GM23338 (cell line): ENCODE results near the gene SPSB4. TPM values are rescaled to one million over a fixed set of nuclear protein-coding genes. Genes with fewer than 3 reads are reported as not detected.

Experiments
- ATAC-seq: fragments of 200-7000 bp; cut with Tn5 transposase; 3 replicates; pipeline ENCODE4 v1.9.1; 2020
- DNase-seq: peaks from one replicate; pipeline ENCODE4 v3.0.0-alpha.2; 2015; ENCODE audit warnings: low spot score
- H2AFZ ChIP-seq: fragments of 200-600 bp; sonication (generic); 2 replicates; pipeline ENCODE4 v1.8.0; 2016; ENCODE audit warnings: antibody characterized with exemption, mild to moderate bottlenecking, moderate library complexity
- H3F3A ChIP-seq: fragments of 200-600 bp; sonication (generic); replicated peaks from 2 replicates; pipeline ENCODE4 v1.8.0; 2017; ENCODE audit warnings: antibody characterized with exemption, mixed run types, low read depth
- H3K27ac ChIP-seq: fragments of 200-600 bp; sonication (generic); 2 replicates; pipeline ENCODE4 v1.6.1; 2016; ENCODE audit warnings: low read depth
- H3K27me3 ChIP-seq: fragments of 200-600 bp; sonication (generic); 2 replicates; pipeline ENCODE4 v1.8.0; 2016; ENCODE audit warnings: mild to moderate bottlenecking, mixed run types, moderate library complexity; ENCODE audit not compliant: insufficient read depth
- H3K36me3 ChIP-seq: fragments of 200-600 bp; sonication (generic); 2 replicates; pipeline ENCODE4 v1.8.0; 2016; ENCODE audit warnings: mild to moderate bottlenecking; ENCODE audit not compliant: insufficient read depth
- H3K4me1 ChIP-seq: fragments of 200-600 bp; sonication (generic); 2 replicates; pipeline ENCODE4 v1.8.0; 2016; ENCODE audit warnings: mild to moderate bottlenecking, moderate library complexity; ENCODE audit not compliant: insufficient read depth
- H3K4me2 ChIP-seq: fragments of 200-600 bp; sonication (generic); 2 replicates; pipeline ENCODE4 v1.7.1; 2017; ENCODE audit warnings: mixed run types
- H3K4me3 ChIP-seq: fragments of 200-600 bp; sonication (generic); 2 replicates; pipeline ENCODE4 v1.6.1; 2016; ENCODE audit warnings: mixed run types
- H3K79me2 ChIP-seq: fragments of 200-600 bp; sonication (generic); replicated peaks from 2 replicates; pipeline ENCODE4 v1.8.0; 2017; ENCODE audit warnings: mild to moderate bottlenecking; ENCODE audit not compliant: insufficient read depth
- H3K9me2 ChIP-seq: fragments of 200-600 bp; sonication (generic); 2 replicates; pipeline ENCODE4 v1.8.0; 2017; ENCODE audit not compliant: insufficient read depth
- H4K20me1 ChIP-seq: fragments of 200-600 bp; sonication (generic); replicated peaks from 2 replicates; pipeline ENCODE4 v1.8.0; 2017; ENCODE audit warnings: mild to moderate bottlenecking; ENCODE audit not compliant: insufficient read depth
- H3K27ac Mint-ChIP-seq: 2 replicates; pipeline ENCODE4 v1.8.0; 2020; ENCODE audit warnings: inconsistent platforms, mild to moderate bottlenecking, moderate library complexity, mixed read lengths
- H3K27me3 Mint-ChIP-seq: 3 replicates; pipeline ENCODE4 v1.8.0; 2022; ENCODE audit warnings: low read depth, mild to moderate bottlenecking, moderate library complexity, mixed read lengths, inconsistent platforms; ENCODE audit not compliant: insufficient read depth, poor library complexity
- H3K36me3 Mint-ChIP-seq: 3 replicates; pipeline ENCODE4 v1.8.0; 2021; ENCODE audit warnings: low read depth, mild to moderate bottlenecking, inconsistent platforms, moderate library complexity, mixed read lengths
- H3K4me1 Mint-ChIP-seq: 3 replicates; pipeline ENCODE4 v1.8.0; 2020; ENCODE audit warnings: mild to moderate bottlenecking, inconsistent platforms, mixed read lengths
- H3K4me3 Mint-ChIP-seq: 3 replicates; pipeline ENCODE4 v1.8.0; 2021; ENCODE audit warnings: moderate library complexity, mild to moderate bottlenecking, inconsistent platforms, mixed read lengths
- H3K9me3 Mint-ChIP-seq: 3 replicates; pipeline ENCODE4 v1.8.0; 2020; ENCODE audit warnings: moderate library complexity, mild to moderate bottlenecking, inconsistent platforms, mixed read lengths
- CREB1 ChIP-seq: fragments of 250-450 bp; sonication (Bioruptor Pico); IDR thresholded peaks from 2 replicates; pipeline ENCODE4 v1.5.0; 2020; ENCODE audit warnings: low read depth, mild to moderate bottlenecking, moderate library complexity
- EZH2 ChIP-seq: fragments of 200-600 bp; sonication (generic); IDR thresholded peaks from one replicate; pipeline ENCODE4 v1.8.0; 2017; ENCODE audit warnings: antibody characterized with exemption, mild to moderate bottlenecking, low read depth; ENCODE audit not compliant: unreplicated experiment
- EZH2phosphoT487 ChIP-seq: fragments of 200-600 bp; sonication (generic); IDR thresholded peaks from one replicate; pipeline ENCODE4 v1.8.1; 2018; ENCODE audit warnings: antibody characterized with exemption; ENCODE audit not compliant: unreplicated experiment
- JUNB ChIP-seq: IDR thresholded peaks from one replicate; pipeline ENCODE4 v1.6.1; 2016; ENCODE audit warnings: antibody characterized with exemption; ENCODE audit not compliant: unreplicated experiment
- NANOG ChIP-seq: IDR thresholded peaks from 2 replicates; pipeline ENCODE4 v1.6.1; 2016; ENCODE audit warnings: antibody characterized with exemption, borderline replicate concordance
- POLR2AphosphoS5 ChIP-seq: IDR thresholded peaks from 2 replicates; pipeline ENCODE4 v1.6.1; 2016; ENCODE audit warnings: antibody characterized with exemption, low read depth
- REST ChIP-seq: IDR thresholded peaks from one replicate; pipeline ENCODE4 v1.6.1; 2018; ENCODE audit warnings: antibody characterized with exemption; ENCODE audit not compliant: unreplicated experiment
- STAT1 ChIP-seq: IDR thresholded peaks from one replicate; pipeline ENCODE4 v1.6.1; 2016; ENCODE audit warnings: antibody characterized with exemption; ENCODE audit not compliant: unreplicated experiment
- ZNF114 ChIP-seq: fragments of 250-450 bp; sonication (Bioruptor Pico); IDR thresholded peaks from 2 replicates; pipeline ENCODE4 v1.5.0; 2020; ENCODE audit warnings: mild to moderate bottlenecking, moderate library complexity
- ZNF331 ChIP-seq: fragments of 250-450 bp; sonication (Bioruptor Pico); IDR thresholded peaks from 2 replicates; pipeline ENCODE4 v1.5.0; 2020; ENCODE audit warnings: low read depth, mild to moderate bottlenecking, moderate library complexity
- polyA plus RNA-seq: library from polyadenylated mRNA; unstranded; fragments of >200 nt; fragmentation: Nextera tagmentation; extraction: Ambion mirVana; gene quantifications from 2 replicates; pipeline ENCODE4 v1.2.1, GENCODE V29; 2016
- total RNA-seq: library from RNA; depleted of rRNA; stranded (reverse); fragments of >200 nt; shearing (Covaris generic); gene quantifications from 2 replicates; pipeline ENCODE4 v1.2.3, GENCODE V29; 2014
- TF ChIP-seq, protein P1 (sequence below), 2 experiments: fragments of 200-600 bp in 1 of 2; sonication (generic) in 1 of 2; conservative IDR thresholded peaks; 2 replicates each; pipeline versions ENCODE4 v1.5.1 to v1.6.1; 2016 to 2017; ENCODE audit warnings: antibody characterized with exemption in 2 of 2, low read depth in 2 of 2, mild to moderate bottlenecking in 2 of 2, moderate library complexity in 1 of 2
- TF ChIP-seq, protein P2 (sequence below): IDR thresholded peaks from 2 replicates; pipeline ENCODE4 v1.6.1; 2016; ENCODE audit warnings: antibody characterized with exemption
- TF ChIP-seq, protein P3 (sequence below): fragments of 250-450 bp; sonication (Bioruptor Pico); IDR thresholded peaks from 2 replicates; pipeline ENCODE4 v1.5.0; 2020; ENCODE audit warnings: mild to moderate bottlenecking, moderate library complexity

The SPSB4 gene
- total and polyA plus RNA-seq, 2 experiments from 2014 or later = 6.7 to 25.9 TPM

DNA sequence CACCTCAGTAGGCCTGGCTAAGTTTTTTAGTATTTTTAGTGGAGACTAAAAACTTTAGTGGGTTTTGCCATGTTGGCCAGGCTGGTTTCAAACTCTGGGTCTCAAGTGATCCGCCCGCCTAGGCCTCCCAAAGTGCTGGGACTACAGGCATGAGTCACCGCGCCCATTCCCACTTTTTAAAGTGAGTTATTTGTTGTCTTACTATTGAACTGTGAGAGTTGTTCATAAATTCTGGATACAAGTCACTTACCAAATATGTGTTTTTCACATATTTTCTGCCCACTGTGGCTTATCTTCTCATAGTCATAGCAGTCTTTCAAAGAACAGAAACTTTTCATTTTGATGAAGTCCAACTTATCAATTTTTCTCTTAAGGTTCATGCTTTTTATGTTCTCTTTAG lies 29.9 kb upstream of the SPSB4 start:
- no peak for DNase-seq

More for the DNA sequence above, 29.9 kb upstream of the SPSB4 start:
- Histone ChIP-seq H3K4me2 (no peak overlapping the region), H3K36me3 (no peaks in the 10 kb centered on the region), H3K9me2 (0 out of 2 replicates have a peak, but pooled peaks cover under 1% of the 10 kb centered on the region), H3K79me2 (no peaks in the 10 kb centered on the region), H3K4me3 (no peak overlapping the region), H4K20me1 (no peaks in the 10 kb centered on the region), H3K27me3 (no peaks in the 10 kb centered on the region), H3K27ac (no peak overlapping the region), H3K4me1 (no peaks in the 10 kb centered on the region), H2AFZ (no peak overlapping the region), H3F3A (no peaks in the 10 kb centered on the region)
- peaks cover 3% of the 10 kb centered on the region for H3K27me3 Mint-ChIP-seq
- H3K9me3 Mint-ChIP-seq = 0 out of 3 replicates have a peak, but pooled peaks cover 3% of the 10 kb centered on the region
- no peaks in the 10 kb centered on the region; the same call in 2 of the 3 replicates for H3K4me1 Mint-ChIP-seq
- no peak overlapping the region for H3K27ac Mint-ChIP-seq
- TF ChIP-seq, protein P1, sequence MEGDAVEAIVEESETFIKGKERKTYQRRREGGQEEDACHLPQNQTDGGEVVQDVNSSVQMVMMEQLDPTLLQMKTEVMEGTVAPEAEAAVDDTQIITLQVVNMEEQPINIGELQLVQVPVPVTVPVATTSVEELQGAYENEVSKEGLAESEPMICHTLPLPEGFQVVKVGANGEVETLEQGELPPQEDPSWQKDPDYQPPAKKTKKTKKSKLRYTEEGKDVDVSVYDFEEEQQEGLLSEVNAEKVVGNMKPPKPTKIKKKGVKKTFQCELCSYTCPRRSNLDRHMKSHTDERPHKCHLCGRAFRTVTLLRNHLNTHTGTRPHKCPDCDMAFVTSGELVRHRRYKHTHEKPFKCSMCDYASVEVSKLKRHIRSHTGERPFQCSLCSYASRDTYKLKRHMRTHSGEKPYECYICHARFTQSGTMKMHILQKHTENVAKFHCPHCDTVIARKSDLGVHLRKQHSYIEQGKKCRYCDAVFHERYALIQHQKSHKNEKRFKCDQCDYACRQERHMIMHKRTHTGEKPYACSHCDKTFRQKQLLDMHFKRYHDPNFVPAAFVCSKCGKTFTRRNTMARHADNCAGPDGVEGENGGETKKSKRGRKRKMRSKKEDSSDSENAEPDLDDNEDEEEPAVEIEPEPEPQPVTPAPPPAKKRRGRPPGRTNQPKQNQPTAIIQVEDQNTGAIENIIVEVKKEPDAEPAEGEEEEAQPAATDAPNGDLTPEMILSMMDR (conservative IDR thresholded peaks at IDR 0.05; ENCODE audit: low read depth in 2 of 2) = no peak
- TF ChIP-seq, protein P2, sequence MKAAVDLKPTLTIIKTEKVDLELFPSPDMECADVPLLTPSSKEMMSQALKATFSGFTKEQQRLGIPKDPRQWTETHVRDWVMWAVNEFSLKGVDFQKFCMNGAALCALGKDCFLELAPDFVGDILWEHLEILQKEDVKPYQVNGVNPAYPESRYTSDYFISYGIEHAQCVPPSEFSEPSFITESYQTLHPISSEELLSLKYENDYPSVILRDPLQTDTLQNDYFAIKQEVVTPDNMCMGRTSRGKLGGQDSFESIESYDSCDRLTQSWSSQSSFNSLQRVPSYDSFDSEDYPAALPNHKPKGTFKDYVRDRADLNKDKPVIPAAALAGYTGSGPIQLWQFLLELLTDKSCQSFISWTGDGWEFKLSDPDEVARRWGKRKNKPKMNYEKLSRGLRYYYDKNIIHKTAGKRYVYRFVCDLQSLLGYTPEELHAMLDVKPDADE = no peak
- TF ChIP-seq JUNB (no peak), ZNF114 (CRISPR knock-in tag) (no peak), EZH2 (no peak), STAT1 (no peak), NANOG (no peak), CREB1 (no peak), EZH2phosphoT487 (no peak), REST (no peak), ZNF331 (no peak), POLR2AphosphoS5 (no peak)
- TF ChIP-seq, protein P3, sequence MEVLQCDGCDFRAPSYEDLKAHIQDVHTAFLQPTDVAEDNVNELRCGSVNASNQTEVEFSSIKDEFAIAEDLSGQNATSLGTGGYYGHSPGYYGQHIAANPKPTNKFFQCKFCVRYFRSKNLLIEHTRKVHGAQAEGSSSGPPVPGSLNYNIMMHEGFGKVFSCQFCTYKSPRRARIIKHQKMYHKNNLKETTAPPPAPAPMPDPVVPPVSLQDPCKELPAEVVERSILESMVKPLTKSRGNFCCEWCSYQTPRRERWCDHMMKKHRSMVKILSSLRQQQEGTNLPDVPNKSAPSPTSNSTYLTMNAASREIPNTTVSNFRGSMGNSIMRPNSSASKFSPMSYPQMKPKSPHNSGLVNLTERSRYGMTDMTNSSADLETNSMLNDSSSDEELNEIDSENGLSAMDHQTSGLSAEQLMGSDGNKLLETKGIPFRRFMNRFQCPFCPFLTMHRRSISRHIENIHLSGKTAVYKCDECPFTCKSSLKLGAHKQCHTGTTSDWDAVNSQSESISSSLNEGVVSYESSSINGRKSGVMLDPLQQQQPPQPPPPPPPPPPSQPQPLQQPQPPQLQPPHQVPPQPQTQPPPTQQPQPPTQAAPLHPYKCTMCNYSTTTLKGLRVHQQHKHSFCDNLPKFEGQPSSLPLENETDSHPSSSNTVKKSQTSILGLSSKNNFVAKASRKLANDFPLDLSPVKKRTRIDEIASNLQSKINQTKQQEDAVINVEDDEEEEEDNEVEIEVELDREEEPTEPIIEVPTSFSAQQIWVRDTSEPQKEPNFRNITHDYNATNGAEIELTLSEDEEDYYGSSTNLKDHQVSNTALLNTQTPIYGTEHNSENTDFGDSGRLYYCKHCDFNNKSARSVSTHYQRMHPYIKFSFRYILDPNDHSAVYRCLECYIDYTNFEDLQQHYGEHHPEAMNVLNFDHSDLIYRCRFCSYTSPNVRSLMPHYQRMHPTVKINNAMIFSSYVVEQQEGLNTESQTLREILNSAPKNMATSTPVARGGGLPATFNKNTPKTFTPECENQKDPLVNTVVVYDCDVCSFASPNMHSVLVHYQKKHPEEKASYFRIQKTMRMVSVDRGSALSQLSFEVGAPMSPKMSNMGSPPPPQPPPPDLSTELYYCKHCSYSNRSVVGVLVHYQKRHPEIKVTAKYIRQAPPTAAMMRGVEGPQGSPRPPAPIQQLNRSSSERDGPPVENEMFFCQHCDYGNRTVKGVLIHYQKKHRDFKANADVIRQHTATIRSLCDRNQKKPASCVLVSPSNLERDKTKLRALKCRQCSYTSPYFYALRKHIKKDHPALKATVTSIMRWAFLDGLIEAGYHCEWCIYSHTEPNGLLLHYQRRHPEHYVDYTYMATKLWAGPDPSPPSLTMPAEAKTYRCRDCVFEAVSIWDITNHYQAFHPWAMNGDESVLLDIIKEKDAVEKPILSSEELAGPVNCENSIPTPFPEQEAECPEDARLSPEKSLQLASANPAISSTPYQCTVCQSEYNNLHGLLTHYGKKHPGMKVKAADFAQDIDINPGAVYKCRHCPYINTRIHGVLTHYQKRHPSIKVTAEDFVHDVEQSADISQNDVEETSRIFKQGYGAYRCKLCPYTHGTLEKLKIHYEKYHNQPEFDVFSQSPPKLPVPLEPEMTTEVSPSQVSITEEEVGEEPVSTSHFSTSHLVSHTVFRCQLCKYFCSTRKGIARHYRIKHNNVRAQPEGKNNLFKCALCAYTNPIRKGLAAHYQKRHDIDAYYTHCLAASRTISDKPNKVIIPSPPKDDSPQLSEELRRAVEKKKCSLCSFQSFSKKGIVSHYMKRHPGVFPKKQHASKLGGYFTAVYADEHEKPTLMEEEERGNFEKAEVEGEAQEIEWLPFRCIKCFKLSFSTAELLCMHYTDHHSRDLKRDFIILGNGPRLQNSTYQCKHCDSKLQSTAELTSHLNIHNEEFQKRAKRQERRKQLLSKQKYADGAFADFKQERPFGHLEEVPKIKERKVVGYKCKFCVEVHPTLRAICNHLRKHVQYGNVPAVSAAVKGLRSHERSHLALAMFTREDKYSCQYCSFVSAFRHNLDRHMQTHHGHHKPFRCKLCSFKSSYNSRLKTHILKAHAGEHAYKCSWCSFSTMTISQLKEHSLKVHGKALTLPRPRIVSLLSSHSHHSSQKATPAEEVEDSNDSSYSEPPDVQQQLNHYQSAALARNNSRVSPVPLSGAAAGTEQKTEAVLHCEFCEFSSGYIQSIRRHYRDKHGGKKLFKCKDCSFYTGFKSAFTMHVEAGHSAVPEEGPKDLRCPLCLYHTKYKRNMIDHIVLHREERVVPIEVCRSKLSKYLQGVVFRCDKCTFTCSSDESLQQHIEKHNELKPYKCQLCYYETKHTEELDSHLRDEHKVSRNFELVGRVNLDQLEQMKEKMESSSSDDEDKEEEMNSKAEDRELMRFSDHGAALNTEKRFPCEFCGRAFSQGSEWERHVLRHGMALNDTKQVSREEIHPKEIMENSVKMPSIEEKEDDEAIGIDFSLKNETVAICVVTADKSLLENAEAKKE (CRISPR knock-in tag) = no peak
- H3K36me3 Mint-ChIP-seq = no peaks in the 10 kb centered on the region
- H3K4me3 Mint-ChIP-seq = no peak overlapping the region
- ATAC-seq = no peak
